GM18861 (cell line): ENCODE results near the gene CAPZB.
A peak's percentile ranks its signal among the peaks of the same experiment; 100 is the strongest.
"Not testable (repeated sequence)": the region's sequence is repeated elsewhere in the genome, so short reads cannot be mapped to it uniquely, and the experiment has no call there.

ENCODE experiments used
- ATAC-seq: cut with Tn5 transposase; IDR thresholded peaks from one replicate; pipeline ENCODE4 v1.9.1; 2021; ENCODE audit not compliant: unreplicated experiment

The CAPZB gene

DNA sequence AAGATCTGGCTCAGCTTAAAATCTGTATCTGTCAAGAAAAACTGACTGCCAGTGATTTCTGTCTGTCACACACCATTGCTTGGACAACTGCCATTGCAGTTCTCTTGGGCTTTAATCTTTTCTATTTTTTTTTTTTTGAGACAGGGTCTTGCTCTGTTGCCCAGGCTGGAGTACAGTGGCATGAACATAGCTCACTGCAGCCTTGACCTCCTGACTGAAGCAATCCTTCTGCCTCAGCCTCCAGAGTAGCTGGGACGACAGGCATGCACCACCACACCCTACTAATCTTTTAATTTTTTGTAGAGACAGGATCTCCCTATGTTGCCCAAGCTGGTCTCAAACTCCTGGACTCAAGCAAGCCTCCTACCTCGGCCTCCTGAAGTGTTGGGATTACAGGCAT, 14.5 kb upstream of the CAPZB start:
- ATAC-seq: not testable (repeated sequence)

DNA sequence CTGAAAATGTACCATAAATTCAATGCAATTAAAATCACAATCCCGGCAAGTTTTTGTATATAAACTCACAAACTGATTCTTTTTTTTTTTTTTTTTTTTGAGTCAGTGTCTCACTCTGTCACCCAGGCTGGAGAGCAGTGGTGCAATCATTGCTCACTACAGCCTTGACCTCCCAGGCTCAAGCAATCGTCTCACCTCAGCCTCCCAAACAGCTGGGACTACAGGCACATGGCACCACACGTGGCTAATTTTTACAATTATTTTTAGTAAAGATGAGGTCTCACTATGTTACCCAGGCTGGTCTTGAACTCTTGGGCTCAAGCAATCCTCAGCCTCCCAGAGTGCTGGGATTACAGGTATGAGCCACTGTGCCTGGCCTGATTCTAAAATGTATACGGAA, 12.1 kb upstream of the CAPZB start:
- ATAC-seq: not testable (repeated sequence)

DNA sequence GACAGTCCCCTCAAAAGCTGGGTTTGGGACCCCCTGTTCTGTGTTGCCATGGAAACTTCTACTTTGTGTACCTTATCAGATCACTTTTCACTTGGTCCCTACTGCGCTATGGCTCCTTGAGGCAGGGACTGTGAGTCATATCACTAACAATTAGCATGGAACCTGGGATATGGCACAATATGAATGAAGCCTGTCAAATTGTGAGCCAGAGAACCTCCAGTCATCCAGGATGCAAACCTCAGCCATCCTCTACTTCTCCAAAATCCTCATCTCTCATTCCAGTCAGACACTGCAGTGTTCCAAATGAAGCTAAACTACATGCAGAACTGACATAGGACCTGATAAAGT, 11.2 kb upstream of the CAPZB start:
- no peak for ATAC-seq

DNA sequence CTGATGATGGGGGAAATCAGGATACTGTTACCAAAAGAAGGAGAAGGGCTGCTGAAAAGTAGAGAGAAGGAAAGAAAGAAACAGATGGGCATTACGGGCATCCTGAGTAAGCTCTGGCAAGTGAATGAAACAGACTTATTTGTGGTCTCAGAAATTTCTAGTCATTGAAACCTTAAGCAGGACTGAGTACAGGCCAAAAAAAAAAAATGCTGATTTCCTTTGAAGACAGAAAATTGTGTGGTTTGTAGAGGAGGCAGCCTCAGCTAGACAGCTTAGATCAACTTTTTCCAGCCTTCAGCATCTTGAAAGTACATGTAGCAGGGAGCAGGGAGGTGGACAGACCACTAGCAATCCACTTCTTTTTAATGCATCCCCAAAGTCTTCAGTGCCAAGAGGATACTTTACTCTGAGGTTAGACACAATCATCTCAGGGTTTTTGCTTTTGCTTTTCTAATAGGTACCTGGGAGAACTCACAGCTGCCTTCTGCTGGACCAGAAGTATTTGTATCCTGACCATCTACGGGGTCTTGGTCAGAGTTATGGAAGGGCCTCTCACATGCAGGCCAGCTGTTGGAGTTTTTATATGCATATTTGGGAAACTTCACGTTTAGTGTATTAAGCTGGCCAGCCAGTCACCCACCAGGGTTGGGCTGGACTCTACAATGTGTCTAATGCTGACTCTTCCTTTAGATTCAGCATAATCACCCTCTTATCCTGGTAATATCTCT, 10.6 kb upstream of the CAPZB start:
- no peak for ATAC-seq

DNA sequence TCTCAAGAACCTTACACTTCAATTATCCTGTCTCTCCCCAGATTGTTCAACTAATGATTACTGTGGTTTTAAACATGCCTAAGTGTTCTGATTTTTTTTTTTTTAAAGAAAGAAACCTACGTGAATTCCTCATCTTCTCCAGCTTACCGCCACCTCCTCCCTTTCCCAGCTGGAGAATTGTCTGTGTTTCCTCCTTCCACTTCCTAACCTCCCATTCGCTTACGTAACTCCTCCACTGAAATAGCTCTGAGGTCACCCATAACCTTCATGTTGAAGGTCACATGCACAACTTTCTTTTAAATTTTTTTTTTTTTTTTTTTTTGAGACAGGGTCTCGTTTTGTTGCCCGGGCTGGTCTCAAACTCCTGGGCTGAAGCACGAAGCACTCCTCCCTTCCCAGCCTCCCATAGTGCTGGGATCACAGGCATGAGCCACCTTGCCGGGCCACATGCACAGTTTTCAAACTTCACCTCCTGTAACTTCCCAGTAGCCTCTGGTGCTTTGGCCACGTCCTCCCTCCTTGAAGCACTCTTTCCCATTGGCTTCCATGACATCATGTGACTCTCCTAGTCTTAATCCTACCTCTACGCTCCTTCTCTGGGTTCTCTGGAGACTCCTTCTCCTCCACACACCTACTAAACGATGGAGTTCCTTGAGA, 9.8 kb upstream of the CAPZB start:
- no peak for ATAC-seq

DNA sequence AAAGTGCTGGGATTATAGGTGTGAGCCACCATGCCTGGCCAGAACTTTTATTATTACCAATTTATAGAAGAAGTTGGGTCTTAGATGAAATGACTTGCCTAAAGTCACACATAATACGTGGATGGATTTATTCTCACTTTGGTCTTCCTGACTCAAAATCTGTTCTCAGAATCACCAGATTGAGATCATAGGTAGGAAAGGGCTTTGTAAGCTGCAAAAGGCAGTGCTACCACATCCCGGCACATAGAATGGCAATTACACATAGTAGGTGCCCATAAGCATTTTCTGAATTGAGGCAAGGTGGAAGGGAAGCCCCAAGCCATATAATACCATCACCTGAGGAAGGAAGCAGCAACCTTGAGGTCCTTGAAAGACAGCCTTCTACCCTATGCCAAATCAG, 8.2 kb upstream of the CAPZB start:
- ATAC-seq: no peak

DNA sequence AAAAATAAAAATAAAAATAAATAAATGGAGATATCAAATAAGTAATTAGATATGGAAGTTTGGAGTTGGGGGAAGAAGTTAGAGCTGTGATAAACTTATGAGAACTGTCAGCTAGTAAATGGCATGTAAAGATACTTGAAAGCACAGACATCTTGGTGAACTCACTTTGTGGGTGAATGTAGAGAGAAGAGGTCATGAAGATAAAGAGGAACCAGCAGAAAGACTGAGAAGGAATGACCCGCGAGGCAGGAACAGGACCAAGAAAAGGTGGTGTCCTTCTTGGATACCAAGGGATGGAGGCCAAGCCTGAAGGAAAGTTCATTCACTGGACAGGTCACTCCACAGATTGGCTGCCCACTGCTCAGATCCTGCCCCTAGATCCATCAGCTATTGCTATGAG, 4.7 kb upstream of the CAPZB start:
- ATAC-seq: no peak

DNA sequence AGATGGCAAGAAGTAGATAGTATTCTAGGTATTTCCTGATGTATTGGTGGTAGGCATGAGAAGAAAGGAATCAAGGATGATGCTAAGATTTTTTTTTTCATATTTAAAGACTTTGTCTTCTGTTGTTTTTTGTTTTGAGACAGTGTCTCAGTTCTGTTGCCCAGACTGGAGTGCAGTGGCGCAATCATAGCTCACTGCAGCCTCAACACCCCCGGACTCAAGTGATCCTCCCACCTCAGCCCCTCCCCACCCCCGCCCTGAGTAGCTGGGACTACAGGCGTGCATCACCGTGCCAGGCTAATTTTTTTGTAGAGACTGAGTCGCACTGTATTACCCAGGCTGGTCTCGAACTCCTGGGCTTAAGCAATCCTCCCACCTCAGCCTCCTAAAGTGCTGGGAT, 2.8 kb upstream of the CAPZB start:
- ATAC-seq: no peak

DNA sequence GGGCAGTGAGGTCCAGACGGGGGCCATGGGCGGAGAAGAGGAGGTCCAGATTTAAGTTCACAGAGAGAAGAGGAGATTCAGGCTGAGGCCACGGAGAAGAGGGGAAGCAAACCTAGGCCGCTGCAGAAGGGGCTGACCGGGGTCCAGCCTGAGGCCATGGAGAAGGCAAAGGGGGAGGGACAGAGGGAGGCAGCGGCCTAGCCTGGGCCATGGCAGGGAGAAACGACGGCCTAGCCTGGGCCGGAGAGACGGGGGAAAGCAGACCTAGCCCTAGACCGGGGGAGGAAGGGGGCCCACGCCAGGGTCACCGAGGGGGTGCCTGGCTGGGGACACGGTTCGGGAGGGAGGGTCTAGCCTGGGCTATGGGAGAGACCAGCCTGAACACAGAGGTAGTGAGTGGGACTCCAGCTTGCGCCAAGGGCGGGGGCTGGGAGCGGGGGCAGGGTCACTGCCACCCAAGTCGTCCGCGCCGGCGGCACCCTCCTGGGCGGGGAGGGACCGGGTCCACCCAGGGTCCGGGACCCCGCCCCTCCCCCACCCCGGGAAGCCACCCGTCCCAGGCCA, 459 bp downstream of the CAPZB start:
- ATAC-seq: no peak

DNA sequence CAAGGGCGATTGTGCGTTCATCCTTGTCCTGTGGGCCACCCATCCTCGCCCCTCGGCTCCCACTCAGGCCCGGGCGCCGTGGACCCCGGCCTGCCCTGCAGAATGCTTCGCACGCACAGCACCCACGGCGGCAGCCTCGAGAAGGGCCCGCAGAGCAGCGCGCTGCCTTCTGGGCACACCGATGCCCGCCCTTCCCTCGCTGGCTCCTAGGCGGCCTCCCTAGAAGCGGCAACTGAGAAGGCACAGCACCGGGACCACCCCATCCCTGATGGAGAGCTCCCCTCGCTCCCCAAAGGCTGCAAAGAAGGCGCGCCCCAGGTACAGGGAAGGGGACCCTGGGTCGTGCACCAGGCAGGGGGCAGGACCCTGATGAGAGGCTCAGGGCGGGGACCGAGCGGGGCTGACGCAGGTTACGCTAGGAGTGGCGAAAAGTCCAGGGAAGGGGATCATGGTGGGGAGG, 971 bp downstream of the CAPZB start:
- no peak for ATAC-seq

DNA sequence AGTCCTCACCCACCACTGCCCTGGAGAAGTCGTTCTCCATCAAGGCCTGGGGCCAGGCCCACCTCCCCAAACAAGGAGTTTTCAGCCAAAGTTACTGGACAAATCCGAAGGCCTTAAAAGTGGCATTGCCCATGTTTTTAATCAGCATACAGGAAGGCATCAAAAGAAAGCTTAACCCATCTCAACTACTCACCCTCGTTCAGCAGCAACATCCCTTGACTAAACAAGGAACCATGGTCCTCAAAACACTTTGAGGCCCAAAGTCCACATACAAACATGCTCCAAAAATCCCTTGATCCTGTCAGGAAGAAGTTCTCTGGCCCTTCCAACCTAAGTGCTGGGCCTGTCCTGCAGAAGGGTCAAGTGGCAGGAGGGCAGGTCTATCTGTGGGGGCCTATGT, 1.6 kb downstream of the CAPZB start:
- no peak for ATAC-seq

DNA sequence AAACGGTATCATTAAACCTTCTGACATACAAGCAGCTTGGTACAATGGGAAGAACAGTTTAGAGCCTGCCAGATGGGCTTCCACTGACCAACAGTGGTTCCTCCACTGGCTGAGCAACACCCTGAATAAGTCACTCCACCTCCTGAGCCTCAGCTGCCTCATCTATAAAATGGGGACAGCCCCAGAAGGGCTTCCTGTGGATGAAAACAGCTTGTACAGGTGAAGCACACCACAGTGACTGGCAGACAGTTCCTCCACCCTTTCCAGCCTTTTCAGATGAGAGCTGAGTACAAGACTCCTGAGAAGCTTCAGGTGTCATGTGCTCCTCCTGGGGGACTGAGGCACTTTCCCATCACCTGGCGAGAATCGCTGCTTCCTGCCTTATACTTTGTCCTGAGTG, 2.1 kb downstream of the CAPZB start:
- no peak for ATAC-seq

DNA sequence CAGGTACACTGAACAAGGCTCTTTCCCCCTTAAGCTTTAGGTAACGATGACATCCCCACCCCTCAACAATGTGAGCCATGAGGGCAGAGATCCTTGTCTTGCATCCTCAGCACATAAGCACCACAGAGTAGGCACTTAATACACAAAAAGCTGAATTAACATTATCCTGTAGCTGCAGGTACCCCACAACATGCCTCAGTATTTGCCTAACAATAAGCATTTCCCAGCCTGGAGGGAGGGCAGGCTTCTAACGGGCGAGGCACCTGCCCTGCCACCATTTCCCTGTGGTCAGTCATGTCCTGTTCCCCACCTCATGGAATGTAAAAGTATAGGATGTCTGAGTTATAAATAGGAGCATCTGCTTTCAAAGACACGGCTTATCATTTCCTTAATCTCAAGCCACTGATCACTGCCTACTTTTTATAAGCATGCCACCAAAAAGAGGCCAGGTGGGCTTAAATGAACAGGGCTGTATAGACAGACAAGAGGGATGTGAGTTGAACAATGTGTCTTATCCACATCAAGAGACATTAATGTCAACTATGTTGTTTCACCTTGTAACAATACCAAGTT, 3.4 kb downstream of the CAPZB start:
- ATAC-seq: no peak

DNA sequence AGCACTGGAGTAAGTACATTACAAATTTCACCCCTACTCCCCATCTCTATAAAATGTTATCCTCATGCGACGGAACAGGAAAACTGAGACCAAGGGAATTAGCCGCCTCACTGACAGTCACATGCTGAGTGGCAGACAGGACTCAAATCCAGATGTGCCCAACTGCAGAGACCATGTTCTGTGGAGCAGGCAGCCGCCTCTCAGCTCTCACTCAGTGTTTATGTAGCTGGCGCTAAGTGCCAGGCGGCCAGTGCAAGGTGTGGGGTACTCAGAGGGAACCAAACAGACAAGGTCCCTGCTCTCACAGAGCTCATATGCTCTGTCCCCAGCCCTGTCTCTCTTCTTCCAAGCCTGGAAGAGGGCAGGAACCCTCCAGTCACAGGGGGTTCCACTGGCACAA, 5.1 kb downstream of the CAPZB start:
- no peak for ATAC-seq

DNA sequence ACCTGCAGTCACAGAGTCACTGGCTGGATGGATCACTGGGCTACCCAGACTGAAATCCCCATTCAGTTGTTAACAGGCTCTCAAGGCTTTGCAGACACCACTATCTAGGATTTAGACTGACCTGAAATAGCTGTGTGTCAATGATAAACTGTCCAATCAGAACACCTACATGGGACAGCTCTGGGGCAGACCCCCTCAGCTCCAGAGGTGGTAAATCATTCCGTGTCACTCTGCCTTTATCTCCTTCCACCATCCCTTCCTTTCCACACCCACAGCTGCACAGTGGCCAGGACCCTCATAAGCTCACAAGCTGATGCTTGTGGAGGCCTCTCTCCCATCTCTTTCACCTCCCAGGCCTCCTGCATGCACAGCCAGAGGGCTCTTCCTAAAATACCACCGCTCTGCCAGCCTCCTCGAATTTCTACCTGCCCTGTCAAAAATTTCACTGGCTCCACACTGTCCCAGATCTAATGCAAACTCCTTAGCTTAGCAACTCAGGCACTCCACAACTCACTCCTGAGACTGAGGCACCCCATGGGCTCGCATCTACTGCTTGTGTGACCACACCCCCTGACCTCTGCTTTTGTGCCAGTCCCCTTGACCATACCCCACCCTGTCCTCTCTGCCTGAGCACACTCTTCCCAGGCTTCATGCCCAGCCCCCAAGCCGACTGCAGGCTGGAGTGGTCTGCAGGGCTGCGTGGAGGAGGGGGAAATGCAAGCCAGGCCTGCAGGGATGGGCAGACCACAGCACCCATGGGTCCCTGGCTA, 5.8 kb downstream of the CAPZB start:
- ATAC-seq: no peak

DNA sequence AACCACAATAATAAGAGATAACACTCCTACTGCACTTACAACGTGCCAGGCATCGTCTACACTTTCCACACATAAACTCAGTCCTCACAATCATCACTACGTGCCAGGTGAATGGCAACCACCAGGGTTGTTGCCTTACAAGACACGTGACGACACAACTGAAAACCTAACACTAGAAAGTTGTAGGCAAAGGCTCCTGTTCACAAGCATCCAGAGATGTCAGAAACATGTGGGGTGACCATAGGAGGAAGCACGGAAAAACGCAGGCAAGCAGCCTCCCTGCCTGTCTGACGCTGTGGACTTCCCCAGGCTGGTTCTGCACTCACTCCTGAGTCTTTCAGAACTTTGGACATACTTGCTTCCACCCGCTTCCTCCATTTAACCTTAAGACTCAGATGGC, 7.0 kb downstream of the CAPZB start:
- no peak for ATAC-seq

DNA sequence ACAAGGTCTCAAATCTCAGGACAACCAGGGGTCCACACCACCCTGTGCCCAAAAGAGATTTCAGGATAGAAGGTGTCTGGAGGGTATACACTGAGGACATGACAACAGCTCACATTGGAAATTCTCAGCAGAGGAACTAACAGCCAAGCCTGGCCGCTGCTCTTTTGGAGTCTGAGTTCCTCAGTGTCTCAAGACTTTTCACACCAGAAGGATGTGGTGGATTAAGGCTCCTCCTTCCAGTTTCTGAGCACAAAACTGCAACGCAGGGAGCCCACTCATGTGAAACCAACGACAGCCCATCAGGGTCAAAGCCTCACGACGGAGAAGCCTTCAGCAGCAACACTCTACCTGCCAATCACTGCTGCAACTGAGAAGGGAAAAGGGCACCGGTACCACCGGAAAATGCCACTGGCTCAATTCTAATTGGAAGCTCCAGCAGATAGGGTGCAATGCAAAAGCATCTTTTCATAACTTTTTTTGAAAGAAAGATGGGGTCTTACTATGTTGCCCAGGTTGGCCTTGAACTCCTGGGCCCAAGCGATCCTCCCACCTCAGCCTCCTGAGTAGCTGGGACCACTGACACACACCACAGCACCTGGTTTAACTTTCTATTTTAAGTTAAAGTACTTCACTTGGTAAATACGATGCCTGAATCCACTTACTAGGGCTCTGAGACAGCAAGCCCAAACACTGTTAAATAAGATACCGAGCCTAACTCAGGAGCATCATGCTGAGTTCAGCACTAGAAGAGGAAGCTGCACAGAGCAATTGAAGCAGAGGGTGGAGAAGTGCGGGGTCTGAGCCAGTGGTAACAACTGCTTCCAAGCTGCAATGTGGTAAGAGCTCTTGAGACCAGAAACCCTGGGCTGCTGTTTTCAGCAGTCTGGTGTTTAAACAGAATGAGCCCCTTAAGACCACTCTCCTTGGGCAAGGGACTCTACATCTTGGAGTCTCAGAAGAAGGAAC, 7.8 kb downstream of the CAPZB start:
- ATAC-seq: peak; percentile 28

DNA sequence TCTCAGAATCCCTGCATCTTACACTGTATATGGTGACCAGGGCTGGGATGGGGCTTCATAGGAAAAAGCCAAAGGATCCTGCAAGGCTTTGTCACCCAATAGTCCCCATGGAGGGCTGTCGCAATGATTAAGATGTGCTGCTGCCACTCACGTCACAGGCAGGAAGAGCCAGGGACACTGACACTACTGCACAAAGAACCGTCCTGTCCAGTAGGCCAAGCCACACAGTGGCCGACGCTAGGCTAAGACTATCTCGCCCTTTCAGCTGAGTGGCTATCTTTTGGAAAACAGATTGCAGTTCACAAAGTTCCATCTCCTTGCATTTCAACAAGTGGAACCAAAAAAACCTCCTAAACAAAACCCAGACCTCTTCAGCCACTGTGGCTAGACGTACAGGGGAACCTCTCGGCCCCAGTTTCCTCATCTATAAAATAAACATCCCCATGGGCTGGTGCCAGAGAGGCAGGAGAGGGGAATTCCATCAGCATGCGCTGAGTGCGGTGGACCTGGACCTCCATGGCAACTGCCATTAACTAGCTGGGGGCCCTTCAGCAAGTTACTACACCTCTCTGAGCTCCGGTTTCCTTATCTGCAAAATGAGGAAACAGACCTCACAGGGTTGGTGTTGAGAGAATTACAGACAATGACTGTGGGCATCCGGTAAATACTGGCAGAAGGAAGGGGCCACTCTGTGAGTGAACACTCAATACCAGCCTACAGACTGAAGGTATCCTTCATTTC, 8.7 kb downstream of the CAPZB start:
- ATAC-seq: peak; percentile 53

DNA sequence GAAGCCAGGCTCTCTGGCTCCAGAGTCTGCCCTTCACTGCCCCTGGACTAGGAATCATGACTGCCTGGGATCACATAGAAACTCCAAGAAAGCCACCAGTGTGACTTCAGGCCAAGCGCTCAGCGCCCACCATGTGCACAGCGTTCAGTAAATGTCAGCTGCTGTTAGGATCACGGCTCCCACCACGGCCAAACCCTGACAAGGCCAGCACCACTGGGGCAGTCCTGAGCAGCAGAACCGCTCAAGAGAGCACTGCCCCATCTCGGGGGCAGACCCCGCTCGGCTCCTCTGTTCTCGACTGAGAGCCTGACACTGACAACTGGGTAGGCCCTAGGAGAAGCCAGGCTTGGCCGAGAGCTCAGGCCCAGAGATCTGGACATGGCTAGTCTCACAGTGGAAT, 10.0 kb downstream of the CAPZB start:
- no peak for ATAC-seq

DNA sequence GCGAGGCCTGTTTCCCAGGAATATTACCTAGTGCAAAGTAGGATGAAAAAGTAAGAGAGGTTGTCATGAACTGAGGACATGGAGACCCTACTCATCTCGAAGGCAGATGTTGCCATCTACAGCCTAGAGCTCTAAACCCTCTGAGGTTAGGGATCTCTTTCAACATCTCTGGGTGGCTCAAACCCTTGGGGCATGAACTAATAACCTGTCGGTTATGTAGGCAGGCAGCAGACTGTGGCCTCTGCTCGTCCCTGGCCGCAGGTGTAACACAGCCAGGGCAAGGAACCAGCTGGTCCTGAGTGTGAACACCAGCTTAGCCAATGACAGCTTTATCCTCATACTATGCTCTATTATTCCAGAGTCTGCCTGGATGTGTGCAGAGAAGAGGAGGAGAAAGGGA, 13.2 kb downstream of the CAPZB start:
- no peak for ATAC-seq
